ENCODE measurements around the gene YTHDF1. TPM values are rescaled to one million over a fixed set of nuclear protein-coding genes. Genes with fewer than 3 reads are reported as not detected.

YTHDF1 gene
- total RNA-seq, 1 donor from 2014 or later = 27.7 TPM

GRCh38 chr20:63163171-63163570 lies 52.8 kb downstream of the YTHDF1 start:
- Histone ChIP-seq H3K27ac (no peak overlapping the region), H3K4me1 (no peaks in the 10 kb centered on the region), H3K4me3 (no peak overlapping the region), H3K9me3 (no peaks in the 10 kb centered on the region), H3K36me3 (no peaks in the 10 kb centered on the region), H3K27me3 (no peaks in the 10 kb centered on the region)
- intact Hi-C loops (cut with DNase I) = no loop called here
- TF ChIP-seq, protein P1, sequence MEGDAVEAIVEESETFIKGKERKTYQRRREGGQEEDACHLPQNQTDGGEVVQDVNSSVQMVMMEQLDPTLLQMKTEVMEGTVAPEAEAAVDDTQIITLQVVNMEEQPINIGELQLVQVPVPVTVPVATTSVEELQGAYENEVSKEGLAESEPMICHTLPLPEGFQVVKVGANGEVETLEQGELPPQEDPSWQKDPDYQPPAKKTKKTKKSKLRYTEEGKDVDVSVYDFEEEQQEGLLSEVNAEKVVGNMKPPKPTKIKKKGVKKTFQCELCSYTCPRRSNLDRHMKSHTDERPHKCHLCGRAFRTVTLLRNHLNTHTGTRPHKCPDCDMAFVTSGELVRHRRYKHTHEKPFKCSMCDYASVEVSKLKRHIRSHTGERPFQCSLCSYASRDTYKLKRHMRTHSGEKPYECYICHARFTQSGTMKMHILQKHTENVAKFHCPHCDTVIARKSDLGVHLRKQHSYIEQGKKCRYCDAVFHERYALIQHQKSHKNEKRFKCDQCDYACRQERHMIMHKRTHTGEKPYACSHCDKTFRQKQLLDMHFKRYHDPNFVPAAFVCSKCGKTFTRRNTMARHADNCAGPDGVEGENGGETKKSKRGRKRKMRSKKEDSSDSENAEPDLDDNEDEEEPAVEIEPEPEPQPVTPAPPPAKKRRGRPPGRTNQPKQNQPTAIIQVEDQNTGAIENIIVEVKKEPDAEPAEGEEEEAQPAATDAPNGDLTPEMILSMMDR (IDR thresholded peaks at IDR 0.05) = no peak
- no peak for TF ChIP-seq POLR2AphosphoS5 (IDR thresholded peaks at IDR 0.05; ENCODE audit: insufficient read depth in 1 of 2, low read depth in 1 of 2)
- TF ChIP-seq POLR2A (IDR thresholded peaks at IDR 0.05) = no peak
- no peak for DNase-seq (ENCODE audit: extremely low spot score in 2 of 2)

- intact Hi-C loops (cut with DNase I) = no loop called here
- H3K27me3 ChIP-seq = no peaks in the 10 kb centered on the region
Measured at GRCh38 chr20:63162206-63162795, 53.6 kb downstream of the YTHDF1 start.

GRCh38 chr20:63161176-63161651 lies 54.7 kb downstream of the YTHDF1 start:
- no peaks in the 10 kb centered on the region for H3K27me3 ChIP-seq
- H3K27ac ChIP-seq = no peak overlapping the region
- H3K36me3 ChIP-seq = no peaks in the 10 kb centered on the region
- no peaks in the 10 kb centered on the region for H3K4me1 ChIP-seq
- no peak for TF ChIP-seq POLR2AphosphoS5 (IDR thresholded peaks at IDR 0.05; ENCODE audit: insufficient read depth in 1 of 2, low read depth in 1 of 2)
- TF ChIP-seq, protein P1 (IDR thresholded peaks at IDR 0.05) = no peak
- no peak for TF ChIP-seq POLR2A (IDR thresholded peaks at IDR 0.05)
- no peak for DNase-seq (ENCODE audit: extremely low spot score in 2 of 2)
- intact Hi-C loops (cut with DNase I) = no loop called here
- H3K9me3 ChIP-seq = no peaks in the 10 kb centered on the region
- H3K4me3 ChIP-seq = no peak overlapping the region

More at GRCh38 chr20:63162206-63162795, 53.6 kb downstream of the YTHDF1 start:
- TF ChIP-seq POLR2A (IDR thresholded peaks at IDR 0.05) (no peak), POLR2AphosphoS5 (IDR thresholded peaks at IDR 0.05; ENCODE audit: insufficient read depth in 1 of 2, low read depth in 1 of 2) (no peak)
- TF ChIP-seq, protein P1 (IDR thresholded peaks at IDR 0.05) = no peak
- Histone ChIP-seq H3K4me1 (no peaks in the 10 kb centered on the region), H3K4me3 (no peak overlapping the region), H3K9me3 (no peaks in the 10 kb centered on the region), H3K36me3 (no peaks in the 10 kb centered on the region), H3K27ac (no peak overlapping the region)
- DNase-seq (ENCODE audit: extremely low spot score in 2 of 2) = no peak

- Histone ChIP-seq H3K27ac (no peak overlapping the region), H3K9me3 (no peaks in the 10 kb centered on the region), H3K27me3 (no peaks in the 10 kb centered on the region), H3K36me3 (no peaks in the 10 kb centered on the region), H3K4me3 (no peak overlapping the region), H3K4me1 (no peaks in the 10 kb centered on the region)
- TF ChIP-seq POLR2A (IDR thresholded peaks at IDR 0.05) = no peak
- TF ChIP-seq POLR2AphosphoS5 (IDR thresholded peaks at IDR 0.05; ENCODE audit: insufficient read depth in 1 of 2, low read depth in 1 of 2) = no peak
- TF ChIP-seq, protein P1 (IDR thresholded peaks at IDR 0.05) = no peak
- no peak for DNase-seq (ENCODE audit: extremely low spot score in 2 of 2)
- intact Hi-C loops (cut with DNase I) = no loop called here
Measured at GRCh38 chr20:63160641-63161175, 55.2 kb downstream of the YTHDF1 start.

Measured in vagina (tissue), 2 donors.